ENCODE data around the gene CYB561.

Gene CYB561

GRCh38 chr17:63407741-63408330 lies 38.3 kb downstream of the CYB561 start:
- no peak for DNase-seq (ENCODE audit: low read depth)

- peak; percentile 61 for DNase-seq (ENCODE audit: low read depth)
These were observed 39.3 kb downstream of the CYB561 start for GRCh38 chr17:63406689-63407330.

GRCh38 chr17:63405741-63406261 lies 40.3 kb downstream of the CYB561 start:
- no peak for DNase-seq (ENCODE audit: low read depth)

- no peak for DNase-seq (ENCODE audit: low read depth)
These were observed 41.1 kb downstream of the CYB561 start for GRCh38 chr17:63405020-63405419.

- DNase-seq (ENCODE audit: low read depth) = no peak
These were observed 43.5 kb downstream of the CYB561 start for GRCh38 chr17:63402431-63403212.

GRCh38 chr17:63399856-63400255 lies 46.2 kb downstream of the CYB561 start:
- DNase-seq (ENCODE audit: low read depth) = no peak

- DNase-seq (ENCODE audit: low read depth) = no peak
These were observed 46.8 kb downstream of the CYB561 start for GRCh38 chr17:63399316-63399715.

GRCh38 chr17:63398680-63399079 lies 47.4 kb downstream of the CYB561 start:
- no peak for DNase-seq (ENCODE audit: low read depth)

GRCh38 chr17:63395075-63395805 lies 50.9 kb downstream of the CYB561 start:
- DNase-seq (ENCODE audit: low read depth) = no peak

GRCh38 chr17:63390090-63390489 lies 56.0 kb downstream of the CYB561 start:
- DNase-seq (ENCODE audit: low read depth) = no peak

- no peak for DNase-seq (ENCODE audit: low read depth)
These were observed 58.3 kb downstream of the CYB561 start for GRCh38 chr17:63387656-63388340.

- DNase-seq (ENCODE audit: low read depth) = no peak
These were observed 63.3 kb downstream of the CYB561 start for GRCh38 chr17:63382826-63383225.

Data from stimulated activated CD4-positive, alpha-beta T cell treated with anti-CD3 and anti-CD28 coated beads, Interleukin-2, amount 100 ng/mL, for 4 hours (primary cell).